Neural cell (in vitro differentiated cells): ENCODE data around the gene MKKS. TPM values are rescaled to one million over a fixed set of nuclear protein-coding genes. Genes with fewer than 3 reads are reported as not detected.

Experiments
- H2AFZ ChIP-seq: fragments of 200-600, 300-800 bp; sonication (generic), shearing (Covaris generic); 2 replicates; pipeline ENCODE4 v1.6.0; 2014; ENCODE audit warnings: low read depth, mild to moderate bottlenecking, antibody characterized with exemption, low read length, moderate library complexity
- H3F3A ChIP-seq: fragments of 200-600 bp; shearing (Covaris generic); 2 replicates; pipeline ENCODE4 v1.6.1; 2016; ENCODE audit warnings: mild to moderate bottlenecking, moderate library complexity, mixed read lengths, antibody characterized with exemption, low read length; ENCODE audit not compliant: insufficient read depth, poor library complexity, severe bottlenecking
- H3K27ac ChIP-seq: fragments of 200-600, 300-800 bp; sonication (generic), shearing (Covaris generic); 2 replicates; pipeline ENCODE4 v1.5.1; 2014; ENCODE audit warnings: mild to moderate bottlenecking, low read length, moderate library complexity
- H3K27me3 ChIP-seq: fragments of 300-800, 200-600 bp; sonication (generic), shearing (Covaris generic); 2 replicates; pipeline ENCODE4 v1.6.0; 2014; ENCODE audit warnings: mild to moderate bottlenecking, low read depth, low read length, moderate library complexity; ENCODE audit not compliant: insufficient read depth
- H3K36me3 ChIP-seq: fragments of 300-800, 200-600 bp; sonication (generic), shearing (Covaris generic); 2 replicates; pipeline ENCODE4 v1.5.1; 2014; ENCODE audit warnings: mild to moderate bottlenecking, antibody characterized with exemption, low read length, moderate library complexity; ENCODE audit not compliant: insufficient read depth
- H3K4me2 ChIP-seq: fragments of 300-800, 200-600 bp; sonication (generic), shearing (Covaris generic); 2 replicates; pipeline ENCODE4 v1.6.0; 2014; ENCODE audit warnings: mild to moderate bottlenecking, low read length
- H3K4me3 ChIP-seq: fragments of 300-800, 200-600 bp; sonication (generic), shearing (Covaris generic); 2 replicates; pipeline ENCODE4 v1.5.1; 2014; ENCODE audit warnings: mild to moderate bottlenecking, low read length, moderate library complexity
- H3K79me2 ChIP-seq: fragments of 200-600 bp; shearing (Covaris generic); replicated peaks from 2 replicates; pipeline ENCODE4 v1.6.0; 2014; ENCODE audit warnings: mild to moderate bottlenecking, low read length, moderate library complexity; ENCODE audit not compliant: insufficient read depth
- H3K9ac ChIP-seq: fragments of 300-800, 200-600 bp; sonication (generic), shearing (Covaris generic); 2 replicates; pipeline ENCODE4 v1.6.1; 2016; ENCODE audit warnings: mild to moderate bottlenecking, low read length, mixed read lengths
- H3K9me2 ChIP-seq: fragments of 200-600 bp; shearing (Covaris generic); 2 replicates; pipeline ENCODE4 v1.6.1; 2016; ENCODE audit warnings: mild to moderate bottlenecking, low read length, mixed read lengths; ENCODE audit not compliant: insufficient read depth
- H3K9me3 ChIP-seq: fragments of 200-600, 300-800 bp; sonication (generic), shearing (Covaris generic); 2 replicates; pipeline ENCODE4 v1.6.1; 2016; ENCODE audit warnings: mild to moderate bottlenecking, mixed run types, low read length, moderate library complexity, mixed read lengths
- H4K20me1 ChIP-seq: fragments of 200-600 bp; shearing (Covaris generic); 2 replicates; pipeline ENCODE4 v1.6.1; 2016; ENCODE audit warnings: mild to moderate bottlenecking, mixed run types; ENCODE audit not compliant: insufficient read depth
- CTCF ChIP-seq: fragments of 450-650 bp; IDR thresholded peaks from 2 replicates; pipeline ENCODE4 v1.5.1; 2014; ENCODE audit warnings: antibody characterized with exemption, mild to moderate bottlenecking, moderate library complexity; ENCODE audit not compliant: poor library complexity, severe bottlenecking
- EP300 ChIP-seq: fragments of 450-650 bp; conservative IDR thresholded peaks from 2 replicates; pipeline ENCODE4 v1.6.1; 2014; ENCODE audit warnings: antibody characterized with exemption, mild to moderate bottlenecking, moderate library complexity; ENCODE audit not compliant: poor library complexity, severe bottlenecking
- EZH2 ChIP-seq: fragments of 200-600, 300-800 bp; shearing (Covaris generic), sonication (generic); IDR thresholded peaks from 2 replicates; pipeline ENCODE4 v1.6.1; 2014; ENCODE audit warnings: antibody characterized with exemption, low read length, borderline replicate concordance, mild to moderate bottlenecking; ENCODE audit not compliant: insufficient read depth, poor library complexity, severe bottlenecking
- MXI1 ChIP-seq: fragments of 450-650 bp; conservative IDR thresholded peaks from 2 replicates; pipeline ENCODE4 v1.6.1; 2014; ENCODE audit warnings: antibody characterized with exemption, mild to moderate bottlenecking; ENCODE audit not compliant: poor library complexity, severe bottlenecking
- POLR2AphosphoS5 ChIP-seq: IDR thresholded peaks from 2 replicates; pipeline ENCODE4 v1.6.1; 2012
- RAD21 ChIP-seq: fragments of 450-650 bp; conservative IDR thresholded peaks from 2 replicates; pipeline ENCODE4 v1.6.1; 2014; ENCODE audit warnings: antibody characterized with exemption, mild to moderate bottlenecking, moderate library complexity
- REST ChIP-seq: IDR thresholded peaks from 2 replicates; pipeline ENCODE4 v1.6.1; 2012; ENCODE audit warnings: borderline replicate concordance
- SMC3 ChIP-seq: fragments of 450-650 bp; conservative IDR thresholded peaks from 2 replicates; pipeline ENCODE4 v1.6.1; 2014; ENCODE audit warnings: antibody characterized with exemption, mild to moderate bottlenecking, moderate library complexity; ENCODE audit not compliant: poor library complexity
- TAF1 ChIP-seq: IDR thresholded peaks from 2 replicates; pipeline ENCODE4 v1.6.1; 2012; ENCODE audit warnings: low read depth
- polyA plus RNA-seq: library from polyadenylated mRNA; depleted of rRNA; stranded (reverse); fragments of >200 nt; gene quantifications from 2 replicates; pipeline ENCODE4 v1.2.3, GENCODE V29; 2014

The MKKS gene
- polyA plus RNA-seq, 1 donor from 2014 or later, result 28.0 TPM

GRCh38 chr20:10429443-10429981 is 4.5 kb downstream of the MKKS start:
- no peak overlapping the region for H3K27ac ChIP-seq

DNA sequence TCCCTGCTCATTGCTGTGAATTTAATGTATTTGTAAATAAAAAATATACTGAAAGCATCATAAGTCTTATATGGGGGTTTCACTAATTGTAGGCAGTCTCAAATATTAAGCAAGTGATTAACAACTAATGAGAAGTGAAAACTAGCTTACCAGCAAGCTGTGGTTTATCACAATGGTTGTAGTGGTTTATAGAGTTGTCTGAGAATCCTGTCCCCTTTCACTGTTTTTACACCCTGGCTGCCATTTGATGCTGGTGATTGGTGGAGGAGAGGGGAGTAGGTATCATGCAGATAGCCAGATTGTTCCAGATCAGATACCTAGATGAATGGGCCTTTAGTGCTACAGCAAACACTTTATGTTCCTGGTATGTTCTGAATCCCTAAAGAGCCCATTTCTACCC is 6.0 kb downstream of the MKKS start:
- Histone ChIP-seq H3K9me2 (no peaks in the 10 kb centered on the region), H3K4me2 (no peak overlapping the region), H3K36me3 (no peaks in the 10 kb centered on the region), H2AFZ (no peak overlapping the region), H3K9ac (no peak overlapping the region), H3K27ac (no peak overlapping the region), H4K20me1 (no peaks in the 10 kb centered on the region), H3K9me3 (no peaks in the 10 kb centered on the region), H3F3A (no peaks in the 10 kb centered on the region), H3K79me2 (peaks cover 10% of the 10 kb centered on the region), H3K27me3 (no peaks in the 10 kb centered on the region), H3K4me3 (no peak overlapping the region)
- TF ChIP-seq TAF1 (no peak), REST (no peak), EZH2 (no peak), SMC3 (no peak), MXI1 (no peak)

More at GRCh38 chr20:10429443-10429981, 4.5 kb downstream of the MKKS start:
- Histone ChIP-seq H3K79me2 (peaks cover 13% of the 10 kb centered on the region), H3F3A (no peaks in the 10 kb centered on the region), H3K27me3 (no peaks in the 10 kb centered on the region), H4K20me1 (no peaks in the 10 kb centered on the region), H3K9ac (no peak overlapping the region), H3K4me3 (no peak overlapping the region), H3K9me2 (no peaks in the 10 kb centered on the region), H3K9me3 (no peaks in the 10 kb centered on the region), H3K4me2 (no peak overlapping the region), H3K36me3 (no peaks in the 10 kb centered on the region), H2AFZ (no peak overlapping the region)
- no peak for TF ChIP-seq EP300
- TF ChIP-seq MXI1, result no peak
- TF ChIP-seq SMC3, result no peak
- TF ChIP-seq CTCF, result no peak
- TF ChIP-seq RAD21, result no peak
- no peak for TF ChIP-seq EZH2
- TF ChIP-seq POLR2AphosphoS5, result no peak
- no peak for TF ChIP-seq TAF1
- no peak for TF ChIP-seq REST
